ENCODE measurements around the gene LMBR1. TPM values are rescaled to one million over a fixed set of nuclear protein-coding genes. Genes with fewer than 3 reads are reported as not detected.
"Not testable (repeated sequence)": the region's sequence is repeated elsewhere in the genome, so short reads cannot be mapped to it uniquely, and the experiment has no call there.

LMBR1 gene
- total RNA-seq, 6 experiments from 2014 or later = 33.1 to 37.8 (median 36.1) TPM

DNA sequence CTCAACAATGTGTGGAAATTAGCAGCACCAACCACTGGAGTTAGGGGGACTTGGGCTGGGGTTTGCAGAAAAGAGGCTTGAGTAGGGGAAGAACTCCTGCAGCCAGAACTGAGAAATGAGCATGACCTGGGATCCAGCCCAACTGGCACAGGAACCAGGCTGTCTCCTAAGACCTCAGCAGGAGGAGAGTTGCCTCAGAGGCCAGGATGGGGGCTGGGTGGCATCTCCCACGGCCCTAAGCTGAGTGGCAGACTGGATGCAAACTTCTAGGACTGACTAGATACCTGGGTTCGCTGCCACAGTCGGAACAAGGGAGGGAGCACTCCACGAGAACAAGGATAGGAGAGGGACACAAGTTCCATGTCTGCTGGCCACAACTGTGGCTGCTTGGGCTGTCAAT lies 189.8 kb downstream of the LMBR1 start:
- Mint-ChIP-seq H3K27ac (no peak overlapping the region), H3K9me3 (peaks cover 15% of the 10 kb centered on the region), H3K4me3 (no peak overlapping the region), H3K36me3 (ENCODE audit: low read depth) (peaks cover 20% of the 10 kb centered on the region), H3K27me3 (ENCODE audit: insufficient read depth) (peaks cover 1% of the 10 kb centered on the region; the same call in 1 of the 2 replicates), H3K4me1 (ENCODE audit: low read depth) (no peaks in the 10 kb centered on the region)
- TF ChIP-seq, protein P1, sequence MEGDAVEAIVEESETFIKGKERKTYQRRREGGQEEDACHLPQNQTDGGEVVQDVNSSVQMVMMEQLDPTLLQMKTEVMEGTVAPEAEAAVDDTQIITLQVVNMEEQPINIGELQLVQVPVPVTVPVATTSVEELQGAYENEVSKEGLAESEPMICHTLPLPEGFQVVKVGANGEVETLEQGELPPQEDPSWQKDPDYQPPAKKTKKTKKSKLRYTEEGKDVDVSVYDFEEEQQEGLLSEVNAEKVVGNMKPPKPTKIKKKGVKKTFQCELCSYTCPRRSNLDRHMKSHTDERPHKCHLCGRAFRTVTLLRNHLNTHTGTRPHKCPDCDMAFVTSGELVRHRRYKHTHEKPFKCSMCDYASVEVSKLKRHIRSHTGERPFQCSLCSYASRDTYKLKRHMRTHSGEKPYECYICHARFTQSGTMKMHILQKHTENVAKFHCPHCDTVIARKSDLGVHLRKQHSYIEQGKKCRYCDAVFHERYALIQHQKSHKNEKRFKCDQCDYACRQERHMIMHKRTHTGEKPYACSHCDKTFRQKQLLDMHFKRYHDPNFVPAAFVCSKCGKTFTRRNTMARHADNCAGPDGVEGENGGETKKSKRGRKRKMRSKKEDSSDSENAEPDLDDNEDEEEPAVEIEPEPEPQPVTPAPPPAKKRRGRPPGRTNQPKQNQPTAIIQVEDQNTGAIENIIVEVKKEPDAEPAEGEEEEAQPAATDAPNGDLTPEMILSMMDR (IDR thresholded peaks at IDR 0.05) = no peak
- no peak for DNase-seq

- no peak for DNase-seq
- H3K36me3 Mint-ChIP-seq (ENCODE audit: low read depth) = peaks cover 28% of the 10 kb centered on the region
- no peak overlapping the region for H3K27ac Mint-ChIP-seq
- H3K4me3 Mint-ChIP-seq = no peak overlapping the region
- no peaks in the 10 kb centered on the region for H3K4me1 Mint-ChIP-seq (ENCODE audit: low read depth)
- H3K9me3 Mint-ChIP-seq = peaks cover 20% of the 10 kb centered on the region
- H3K27me3 Mint-ChIP-seq (ENCODE audit: insufficient read depth) = peaks cover 1% of the 10 kb centered on the region; the same call in 1 of the 2 replicates
- TF ChIP-seq, protein P1 (IDR thresholded peaks at IDR 0.05) = no peak
Measured at GRCh38 chr7:156702399-156702798, 190.6 kb downstream of the LMBR1 start.

- Mint-ChIP-seq H3K36me3 (ENCODE audit: low read depth) (peaks cover 34% of the 10 kb centered on the region), H3K9me3 (peaks cover 26% of the 10 kb centered on the region)
- H3K27me3 Mint-ChIP-seq (ENCODE audit: insufficient read depth); H3K4me3 Mint-ChIP-seq; DNase-seq; H3K27ac Mint-ChIP-seq; H3K4me1 Mint-ChIP-seq (ENCODE audit: low read depth): not testable (repeated sequence)
Measured at GRCh38 chr7:156701787-156702186, 191.2 kb downstream of the LMBR1 start.

DNA sequence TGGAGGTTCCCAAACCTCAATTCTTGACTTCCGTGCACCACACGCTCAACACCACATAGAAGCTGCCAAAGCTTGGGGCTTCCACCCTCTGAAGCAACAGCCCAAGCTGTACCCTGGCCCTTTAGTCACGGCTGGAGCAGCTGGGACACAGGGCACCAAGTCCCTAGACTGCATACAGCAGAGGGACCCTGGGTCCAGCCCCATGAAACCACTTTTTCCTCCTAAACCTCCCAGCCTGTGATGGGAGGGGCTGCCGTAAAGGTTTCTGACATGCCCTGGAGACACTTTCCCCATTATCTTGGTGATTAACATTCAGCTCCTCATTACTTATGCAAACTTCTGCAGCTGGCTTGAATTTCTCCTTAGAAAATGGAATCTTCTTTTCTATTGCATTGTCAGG lies 194.5 kb downstream of the LMBR1 start:
- Mint-ChIP-seq H3K36me3 (ENCODE audit: low read depth) (peaks cover 46% of the 10 kb centered on the region), H3K9me3 (peaks cover 39% of the 10 kb centered on the region)
- H3K4me1 Mint-ChIP-seq (ENCODE audit: low read depth); H3K4me3 Mint-ChIP-seq; H3K27me3 Mint-ChIP-seq (ENCODE audit: insufficient read depth); DNase-seq; H3K27ac Mint-ChIP-seq: not testable (repeated sequence)

DNA sequence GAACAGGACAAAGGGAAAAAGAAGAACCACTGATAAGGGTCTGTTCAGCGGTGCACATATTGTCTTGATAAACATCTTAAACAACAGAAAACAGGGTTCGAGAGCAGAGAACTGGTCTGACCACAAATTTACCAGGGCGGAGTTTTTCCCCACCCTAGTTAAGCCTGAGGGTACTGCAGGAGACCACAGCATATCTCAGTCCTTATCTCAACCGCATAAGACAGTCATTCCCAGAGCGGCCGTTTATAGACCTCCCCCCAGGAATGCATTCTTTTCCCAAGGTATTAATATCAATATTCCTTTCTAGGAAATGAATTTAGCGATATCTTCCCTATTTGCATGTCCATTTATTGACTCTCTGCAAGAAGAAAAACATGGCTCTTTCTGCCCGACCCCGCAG lies 195.7 kb downstream of the LMBR1 start:
- H3K27me3 Mint-ChIP-seq (ENCODE audit: insufficient read depth); H3K4me3 Mint-ChIP-seq; H3K27ac Mint-ChIP-seq; H3K4me1 Mint-ChIP-seq (ENCODE audit: low read depth); DNase-seq: not testable (repeated sequence)
- H3K36me3 Mint-ChIP-seq (ENCODE audit: low read depth) = peaks cover 40% of the 10 kb centered on the region
- H3K9me3 Mint-ChIP-seq = peaks cover 39% of the 10 kb centered on the region

DNA sequence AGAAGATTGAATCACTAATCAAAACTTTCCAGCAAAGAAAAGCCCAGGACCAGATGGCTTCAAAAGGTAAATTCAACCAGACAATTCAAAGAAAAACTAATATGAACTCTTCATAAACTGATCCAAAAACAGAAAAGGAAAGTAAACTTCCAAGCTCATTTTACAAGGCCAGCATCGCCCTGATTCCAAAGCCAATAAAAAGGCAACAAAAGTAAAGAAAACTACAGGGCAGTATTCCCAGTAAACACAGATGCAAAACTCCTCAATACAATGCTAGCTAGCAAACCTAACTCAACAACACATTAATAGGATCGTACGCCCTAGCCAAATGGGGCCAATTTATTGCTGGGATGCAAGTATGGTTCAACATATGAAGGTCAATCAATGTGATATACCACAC lies 199.4 kb downstream of the LMBR1 start:
- peaks cover 26% of the 10 kb centered on the region for H3K36me3 Mint-ChIP-seq (ENCODE audit: low read depth)
- no peaks in the 10 kb centered on the region for H3K27me3 Mint-ChIP-seq (ENCODE audit: insufficient read depth)
- TF ChIP-seq, protein P1 (IDR thresholded peaks at IDR 0.05) = no peak
- no peaks in the 10 kb centered on the region for H3K4me1 Mint-ChIP-seq (ENCODE audit: low read depth)
- no peak overlapping the region for H3K4me3 Mint-ChIP-seq
- no peak overlapping the region for H3K27ac Mint-ChIP-seq
- H3K9me3 Mint-ChIP-seq = peaks cover 31% of the 10 kb centered on the region
- no peak for DNase-seq

DNA sequence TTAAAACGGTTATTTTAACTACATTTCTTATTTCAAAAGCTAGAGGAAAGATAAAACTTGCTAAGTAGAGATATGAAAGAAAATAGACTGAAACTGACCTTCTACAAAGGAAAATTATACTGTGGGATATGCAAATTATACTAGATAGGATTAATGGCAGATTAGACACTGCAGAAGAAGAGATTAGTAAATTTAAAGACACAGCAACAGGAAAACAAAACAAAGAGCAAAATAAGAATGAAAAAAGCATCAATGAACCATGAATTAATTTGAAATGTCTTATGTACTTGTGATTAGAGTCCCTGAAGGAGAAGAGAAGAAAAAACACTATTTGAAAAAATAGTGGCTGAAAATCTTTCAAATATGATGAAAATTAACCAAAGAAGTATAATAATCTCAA lies 200.1 kb downstream of the LMBR1 start:
- no peak overlapping the region for H3K4me3 Mint-ChIP-seq
- TF ChIP-seq, protein P1 (IDR thresholded peaks at IDR 0.05) = no peak
- H3K4me1 Mint-ChIP-seq (ENCODE audit: low read depth) = no peaks in the 10 kb centered on the region
- H3K27me3 Mint-ChIP-seq (ENCODE audit: insufficient read depth) = no peaks in the 10 kb centered on the region
- H3K36me3 Mint-ChIP-seq (ENCODE audit: low read depth) = peaks cover 22% of the 10 kb centered on the region
- no peak overlapping the region for H3K27ac Mint-ChIP-seq
- peaks cover 24% of the 10 kb centered on the region for H3K9me3 Mint-ChIP-seq
- no peak for DNase-seq
